RCC 7860 (cell line): Measurements from ENCODE around the gene PODXL2.
"Not testable (repeated sequence)": the region's sequence is repeated elsewhere in the genome, so short reads cannot be mapped to it uniquely, and the experiment has no call there.

Experiments used
- DNase-seq: peaks from one replicate; pipeline ENCODE4 v3.0.0-alpha.2; 2015; ENCODE audit warnings: low spot score
- FAIRE-seq: peaks from 2 replicates; lab custom pipeline; 2012; peaks lifted over from hg19 to GRCh38; lab: Jason Lieb, UNC

Gene PODXL2

DNA sequence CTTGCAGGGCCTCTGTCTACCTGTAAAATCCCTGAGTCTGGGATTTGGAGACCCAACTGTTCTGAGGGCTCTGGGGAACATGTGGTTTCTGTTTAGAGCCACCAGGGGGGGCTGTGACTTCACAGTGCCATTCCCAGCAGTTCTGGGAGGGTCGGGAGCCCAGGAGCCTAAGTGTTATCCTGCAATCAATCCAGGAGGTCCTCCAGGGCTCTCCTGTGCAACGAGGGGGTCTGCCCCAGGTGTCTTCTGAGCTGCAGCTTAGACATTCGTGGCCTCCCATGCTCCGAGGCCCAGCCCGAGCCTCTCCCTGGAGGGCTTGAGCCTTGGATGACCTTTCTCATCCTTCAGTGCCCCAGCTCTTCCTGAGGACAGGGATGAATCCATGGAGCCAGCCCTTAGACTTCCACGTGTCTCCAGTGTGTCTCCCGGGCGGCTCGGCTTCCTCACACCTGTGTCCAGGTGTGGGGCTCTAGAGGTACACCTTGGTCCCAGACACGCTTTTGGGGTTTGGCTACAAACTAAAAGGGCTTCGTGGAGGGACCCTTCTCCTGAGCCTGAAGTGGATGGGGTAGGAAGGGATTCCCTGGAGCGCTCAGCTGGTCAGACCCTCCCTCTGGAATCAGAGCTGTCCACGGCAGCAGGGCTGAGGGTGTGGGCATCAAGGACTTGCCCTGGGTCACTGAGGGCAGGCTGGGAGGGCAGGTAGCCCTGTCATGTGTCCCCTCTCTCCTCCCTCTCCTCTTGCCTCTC, 23.4 kb downstream of the PODXL2 start:
- DNase-seq: peak; percentile 39
- no peak for FAIRE-seq

DNA sequence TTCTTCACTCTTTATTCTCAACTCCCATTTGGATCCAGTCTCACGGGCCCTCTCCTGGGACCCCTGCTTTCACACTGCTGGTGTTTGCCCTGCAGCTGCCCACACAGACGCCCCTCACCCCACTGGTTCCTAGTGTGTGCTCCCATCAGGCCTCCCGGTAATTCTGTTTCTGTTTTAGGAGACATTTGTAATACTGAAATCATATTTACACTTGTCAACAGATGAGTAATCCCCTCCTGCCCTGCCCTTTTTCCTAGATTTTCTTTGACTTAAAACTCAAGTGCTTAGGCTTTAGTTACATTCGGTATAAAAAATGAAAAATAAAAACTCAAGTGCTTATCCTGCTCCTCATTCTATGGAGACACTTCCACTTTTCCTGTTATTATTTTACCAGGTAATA, 25.4 kb downstream of the PODXL2 start:
- FAIRE-seq (no peak), DNase-seq (no peak)

DNA sequence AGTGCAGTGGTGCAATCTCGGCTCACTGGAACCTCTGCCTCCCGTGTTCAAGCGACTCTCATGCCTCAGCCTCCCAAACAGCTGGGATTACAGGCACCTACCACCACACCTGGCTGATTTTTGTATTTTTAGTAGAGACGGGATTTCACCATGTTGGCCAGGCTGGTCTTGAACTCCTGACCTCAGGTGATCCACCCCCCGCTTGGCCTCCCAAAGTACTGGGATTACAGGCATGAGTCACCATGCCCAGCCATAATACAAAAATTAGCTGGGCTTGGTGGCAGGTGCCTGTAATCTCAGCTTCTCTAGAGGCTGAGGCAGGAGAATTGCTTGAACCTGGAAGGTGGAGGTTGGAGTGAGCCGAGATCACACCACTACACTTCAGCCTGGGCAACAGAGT, 26.0 kb downstream of the PODXL2 start:
- FAIRE-seq, DNase-seq: not testable (repeated sequence)

GRCh38 chr3:127655641-127656040, 26.7 kb downstream of the PODXL2 start:
- FAIRE-seq: no peak
- no peak for DNase-seq

- FAIRE-seq (no peak), DNase-seq (no peak)
Observed at GRCh38 chr3:127656906-127657305, 27.9 kb downstream of the PODXL2 start.

GRCh38 chr3:127658234-127658633, 29.2 kb downstream of the PODXL2 start:
- no peak for DNase-seq
- FAIRE-seq: no peak

DNA sequence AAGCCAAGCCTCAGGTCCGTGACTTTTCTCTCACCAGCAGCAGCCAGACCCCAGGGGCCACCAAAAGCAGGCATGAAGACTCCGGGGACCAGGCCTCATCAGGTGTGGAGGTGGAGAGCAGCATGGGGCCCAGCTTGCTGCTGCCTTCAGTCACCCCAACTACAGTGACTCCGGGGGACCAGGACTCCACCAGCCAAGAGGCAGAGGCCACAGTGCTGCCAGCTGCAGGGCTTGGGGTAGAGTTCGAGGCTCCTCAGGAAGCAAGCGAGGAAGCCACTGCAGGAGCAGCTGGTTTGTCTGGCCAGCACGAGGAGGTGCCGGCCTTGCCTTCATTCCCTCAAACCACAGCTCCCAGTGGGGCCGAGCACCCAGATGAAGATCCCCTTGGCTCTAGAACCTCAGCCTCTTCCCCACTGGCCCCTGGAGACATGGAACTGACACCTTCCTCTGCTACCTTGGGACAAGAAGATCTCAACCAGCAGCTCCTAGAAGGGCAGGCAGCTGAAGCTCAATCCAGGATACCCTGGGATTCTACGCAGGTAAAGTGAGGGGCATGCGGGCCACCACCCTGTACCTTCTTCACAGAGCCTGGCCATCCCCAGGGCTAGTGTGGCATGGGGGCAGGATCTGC, 31.8 kb downstream of the PODXL2 start:
- FAIRE-seq (no peak), DNase-seq (no peak)

- no peak for FAIRE-seq
Observed at GRCh38 chr3:127661600-127661999, 32.6 kb downstream of the PODXL2 start.

DNA sequence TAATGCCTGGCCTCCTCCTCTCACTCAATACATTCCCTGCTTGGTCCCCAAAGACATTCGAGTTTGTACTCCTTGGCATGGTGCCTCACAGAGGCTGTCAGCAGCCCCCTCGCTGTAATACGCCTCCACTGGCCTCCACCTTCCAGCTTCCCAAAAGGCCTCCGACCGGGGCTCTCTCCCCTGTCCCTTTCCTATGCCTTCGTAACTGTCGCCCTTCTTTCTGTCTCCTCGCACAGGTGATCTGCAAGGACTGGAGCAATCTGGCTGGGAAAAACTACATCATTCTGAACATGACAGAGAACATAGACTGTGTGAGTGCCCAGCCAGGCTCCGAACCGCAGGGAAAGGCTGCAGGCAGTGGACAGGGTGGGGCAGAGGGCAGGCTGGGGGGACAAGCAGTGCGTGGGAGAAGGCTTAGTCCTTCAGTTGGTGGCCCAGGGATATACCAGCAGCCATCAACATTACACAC, 33.0 kb downstream of the PODXL2 start:
- FAIRE-seq (no peak), DNase-seq (no peak)

More at GRCh38 chr3:127661600-127661999, 32.6 kb downstream of the PODXL2 start:
- no peak for DNase-seq

DNA sequence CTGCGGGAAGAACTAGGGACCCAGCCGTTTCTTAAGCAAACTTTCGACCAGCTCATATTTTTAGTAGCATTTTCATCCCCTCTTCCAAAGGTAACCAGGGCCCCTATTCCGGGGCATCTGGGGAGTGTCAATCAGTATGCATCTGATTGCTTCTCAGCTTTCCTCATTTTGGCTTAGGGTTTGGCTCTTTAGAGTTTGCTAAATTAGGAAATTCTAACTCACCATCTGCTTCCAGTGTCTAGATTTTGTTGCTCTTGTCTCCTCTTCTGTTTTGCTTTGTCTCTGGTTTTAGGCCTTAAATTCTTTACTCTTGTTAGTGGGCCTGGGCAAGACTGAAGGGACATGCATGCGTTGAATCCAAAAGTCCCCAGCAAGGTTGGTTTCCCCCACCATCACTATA, 34.2 kb downstream of the PODXL2 start:
- no peak for DNase-seq
- FAIRE-seq: no peak

- no peak for FAIRE-seq
- no peak for DNase-seq
Observed at GRCh38 chr3:127665165-127665564, 36.2 kb downstream of the PODXL2 start.

DNA sequence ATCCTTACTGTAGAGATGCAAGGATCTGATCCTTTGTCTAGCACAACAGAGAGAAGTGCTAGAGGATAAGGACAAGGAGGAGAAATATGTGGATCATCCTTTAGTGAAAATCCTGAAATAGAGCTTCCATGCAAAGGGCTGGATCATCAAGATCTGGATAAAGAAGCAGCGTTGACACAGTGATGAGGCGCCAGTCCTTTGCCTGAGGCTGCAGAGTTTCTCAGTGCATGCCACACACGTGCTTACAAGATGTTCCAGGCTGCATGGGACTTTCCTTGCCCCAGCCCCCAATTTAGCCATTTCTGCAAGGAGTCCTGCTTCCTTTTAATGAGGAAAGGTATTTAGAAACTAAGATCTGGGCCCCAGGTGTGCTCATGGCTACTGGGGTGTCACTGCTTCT, 36.6 kb downstream of the PODXL2 start:
- no peak for FAIRE-seq
- DNase-seq: no peak

GRCh38 chr3:127666676-127667075, 37.7 kb downstream of the PODXL2 start:
- FAIRE-seq: no peak

GRCh38 chr3:127667119-127667681, 38.2 kb downstream of the PODXL2 start:
- no peak for DNase-seq
- FAIRE-seq: no peak

More at GRCh38 chr3:127666676-127667075, 37.7 kb downstream of the PODXL2 start:
- no peak for DNase-seq

- FAIRE-seq (no peak), DNase-seq (no peak)
Observed at GRCh38 chr3:127668906-127669305, 39.9 kb downstream of the PODXL2 start.

DNA sequence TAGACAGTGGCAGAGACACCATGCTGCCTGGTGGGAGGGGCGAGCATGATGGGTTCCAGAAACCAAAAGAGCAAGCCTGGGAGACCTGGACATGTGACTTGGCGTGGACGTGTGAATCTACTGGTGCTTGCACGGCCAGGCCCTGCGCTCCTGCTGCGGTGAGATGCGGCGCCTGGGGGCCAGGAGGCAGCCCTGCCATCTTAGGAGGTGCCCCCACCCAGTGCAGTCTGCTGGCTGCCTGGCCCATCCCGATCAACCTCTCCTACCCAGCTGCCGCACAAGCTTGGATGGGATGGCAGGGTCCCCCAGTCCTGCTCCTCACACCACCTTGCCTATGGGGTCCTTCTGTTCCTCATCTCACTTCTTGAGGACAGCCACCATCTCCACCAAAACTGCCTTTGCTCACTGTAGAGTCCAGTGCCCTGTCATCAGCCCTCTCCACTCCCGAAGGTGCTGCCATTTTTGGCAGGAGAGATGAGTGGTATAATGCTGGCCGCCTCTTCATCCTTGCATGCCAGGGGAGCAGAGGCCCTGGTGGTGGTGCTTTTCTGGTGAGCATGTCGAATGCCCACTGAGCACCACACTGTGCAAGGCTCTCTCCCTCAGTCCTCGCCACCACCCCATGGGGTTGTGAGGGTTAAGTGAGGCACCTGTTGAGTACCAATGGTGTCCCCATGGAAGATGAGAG, 40.7 kb downstream of the PODXL2 start:
- DNase-seq (no peak), FAIRE-seq (no peak)

GRCh38 chr3:127670229-127670559, 41.2 kb downstream of the PODXL2 start:
- DNase-seq (no peak), FAIRE-seq (no peak)

GRCh38 chr3:127670761-127671522, 42.0 kb downstream of the PODXL2 start:
- FAIRE-seq (no peak), DNase-seq (no peak)

GRCh38 chr3:127671523-127672428, 42.8 kb downstream of the PODXL2 start:
- FAIRE-seq (no peak), DNase-seq (no peak)
